C1 segment of cervical spinal cord (tissue), 14 donors: Measurements from ENCODE around the gene ZDHHC14.
"Not testable (repeated sequence)": the region's sequence is repeated elsewhere in the genome, so short reads cannot be mapped to it uniquely, and the experiment has no call there.

Experiments used
- DNase-seq, 14 donors: peaks; one replicate each; lab custom pipeline; 2025; lab: John Stamatoyannopoulos, UW

Gene ZDHHC14

DNA sequence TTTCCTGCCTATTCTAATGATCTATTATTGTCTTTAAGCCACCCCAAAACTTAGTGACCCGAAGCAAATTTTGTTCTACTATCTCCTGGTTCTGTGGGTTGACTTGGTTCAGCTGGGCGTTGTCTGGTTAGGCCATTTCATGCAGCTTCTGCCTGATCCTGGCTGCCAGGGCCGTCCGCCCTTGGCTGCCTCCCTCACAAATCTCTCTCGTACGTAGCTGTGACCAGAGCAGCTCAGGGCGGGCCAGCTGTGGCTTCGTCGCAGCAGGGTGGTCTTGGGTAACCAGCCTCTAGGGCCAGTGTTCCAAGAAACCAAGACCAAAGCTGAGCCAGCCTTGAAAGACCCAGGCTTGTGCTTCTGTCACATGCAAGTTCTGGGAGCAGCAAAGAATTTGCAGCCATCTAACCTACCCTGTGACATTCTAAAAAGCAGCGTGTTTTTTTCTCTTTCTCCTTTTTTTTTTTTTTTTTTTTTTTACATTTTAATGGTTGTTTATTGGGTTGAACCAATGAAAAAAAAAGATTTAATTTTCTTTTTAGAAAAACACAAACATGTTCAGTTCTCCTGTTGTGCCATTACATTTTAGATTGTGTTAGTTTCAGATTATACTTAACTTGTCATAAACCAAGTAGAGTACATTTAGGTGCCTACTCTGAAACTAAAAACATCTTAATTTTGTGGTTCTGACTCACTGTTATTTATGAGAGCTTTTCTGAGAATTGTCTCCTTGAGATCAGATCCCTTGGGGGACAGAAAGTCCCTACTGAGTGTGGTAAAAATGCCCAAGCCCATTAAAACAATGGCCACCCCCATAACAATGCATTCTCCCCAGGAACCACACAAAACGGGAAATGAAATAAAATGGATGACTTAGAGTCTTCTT lies 83.9 kb downstream of the ZDHHC14 start:
- DNase-seq = peak in 1 of 14 donors; percentile 62

DNA sequence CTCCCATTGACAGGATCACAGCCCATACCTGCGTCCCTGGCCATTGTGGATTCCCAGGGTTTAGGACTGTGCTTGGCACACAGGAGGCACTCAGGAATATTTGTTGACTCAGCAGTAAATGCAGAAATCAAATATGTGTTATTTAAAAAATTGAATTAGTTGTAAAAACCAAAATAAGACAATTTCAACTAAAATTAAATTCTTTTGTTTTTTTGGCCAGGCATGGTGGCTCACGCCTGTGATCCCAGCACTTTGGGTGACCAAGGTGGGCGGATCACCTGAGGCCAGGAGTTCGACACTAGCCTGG lies 85.3 kb downstream of the ZDHHC14 start:
- DNase-seq = no peak

DNA sequence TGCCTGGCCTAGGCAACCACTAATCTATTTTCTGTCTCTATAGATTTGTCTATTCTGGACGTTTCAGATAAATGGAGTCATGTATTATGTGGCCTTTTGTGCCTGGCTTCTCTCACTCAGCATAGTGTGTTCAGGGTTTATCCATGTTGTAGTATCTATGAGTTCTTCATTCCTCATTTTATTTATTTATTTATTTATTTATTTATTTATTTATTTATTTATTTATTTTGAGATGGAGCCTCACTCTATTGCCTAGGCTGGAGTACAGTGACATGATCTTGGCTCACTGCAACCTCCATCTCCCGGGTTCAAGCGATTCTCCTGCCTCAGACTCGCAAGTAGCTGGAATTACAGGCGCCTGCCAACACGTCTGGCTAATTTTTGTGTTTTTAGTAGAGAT lies 86.3 kb downstream of the ZDHHC14 start:
- not testable (repeated sequence) for DNase-seq

DNA sequence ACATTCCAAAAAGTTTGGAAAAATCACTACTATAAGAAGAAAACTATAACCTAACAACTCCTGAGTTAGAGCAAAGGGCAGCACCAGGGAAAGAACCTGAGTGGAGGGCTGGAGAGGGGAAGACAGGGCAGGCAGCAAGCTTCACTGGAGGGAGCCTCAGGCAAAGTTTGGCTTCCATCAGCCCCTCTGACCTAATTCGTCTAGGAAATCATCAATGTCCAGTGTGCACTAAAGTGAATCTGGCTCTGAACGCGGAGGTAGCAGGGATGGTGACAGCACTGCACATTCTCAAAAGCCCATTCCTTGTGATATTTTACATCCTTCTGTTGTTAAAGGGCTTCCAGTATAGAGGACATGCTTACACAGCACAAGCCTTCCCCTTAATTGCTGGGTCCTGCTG lies 87.1 kb downstream of the ZDHHC14 start:
- no peak for DNase-seq

DNA sequence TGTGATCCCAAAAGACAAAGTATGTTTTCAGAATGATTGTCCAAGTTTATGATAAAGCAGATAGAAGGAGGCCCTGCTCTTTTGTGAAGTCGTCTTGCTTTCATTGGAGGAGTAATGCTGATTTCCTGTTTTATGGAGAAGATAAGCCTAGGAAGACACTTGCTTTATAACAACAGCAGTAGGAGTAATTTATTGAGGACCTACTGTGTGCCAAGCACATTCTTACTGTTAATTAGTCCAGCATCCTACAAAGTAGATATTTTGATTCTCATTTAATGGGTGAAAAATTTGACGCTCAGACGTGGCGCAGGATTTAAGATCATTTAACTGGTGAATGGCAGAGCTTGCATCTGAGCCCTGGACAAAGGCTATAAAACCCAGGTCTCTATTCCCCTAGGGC lies 87.6 kb downstream of the ZDHHC14 start:
- DNase-seq = no peak

DNA sequence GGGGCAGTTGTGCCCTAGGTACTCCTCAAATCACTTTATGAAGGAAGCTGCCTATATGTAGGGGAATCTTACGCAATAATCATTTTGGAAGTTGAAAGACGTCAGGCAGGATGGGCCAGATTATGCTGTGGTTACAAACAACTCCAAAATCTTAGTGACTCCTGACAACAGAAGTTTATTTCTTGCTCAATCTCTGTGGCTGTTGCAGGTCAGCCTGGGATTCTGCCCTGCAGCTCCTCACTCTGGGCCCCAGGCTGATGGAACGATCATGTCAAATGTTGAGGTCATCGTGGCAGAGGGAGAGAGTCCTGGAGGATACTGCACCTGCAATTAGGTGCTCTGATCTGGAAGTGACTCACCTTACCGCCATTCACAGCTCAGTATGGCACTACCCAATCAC lies 88.4 kb downstream of the ZDHHC14 start:
- DNase-seq = no peak

DNA sequence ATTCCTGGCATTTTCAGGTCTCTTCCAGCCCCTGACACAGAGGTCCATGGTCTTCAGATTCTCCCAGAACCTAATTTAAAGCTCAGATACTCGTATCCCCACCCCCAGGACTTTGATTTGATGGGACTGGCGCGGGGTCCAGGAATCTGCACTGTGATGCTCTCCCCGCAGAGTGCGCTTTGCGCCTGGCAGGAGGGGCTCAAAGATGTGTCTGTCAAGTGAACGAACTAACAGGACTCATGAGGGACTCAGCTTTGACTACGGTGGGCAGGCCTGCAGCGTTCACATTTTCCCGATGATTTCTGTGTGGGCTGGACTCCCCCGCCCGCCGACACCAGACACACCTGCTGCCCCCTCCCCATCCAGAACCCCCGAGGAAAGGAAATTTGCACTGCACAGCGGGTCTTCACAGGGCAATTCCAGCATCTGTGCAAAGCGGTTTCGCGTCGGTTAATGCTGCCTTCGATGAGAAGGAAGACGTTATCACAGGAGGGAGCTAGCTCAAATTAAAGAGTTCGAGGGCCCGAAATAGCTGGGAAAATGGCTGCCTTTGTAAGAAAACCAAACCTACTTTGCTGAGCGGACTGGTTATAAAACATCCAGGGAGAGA lies 90.2 kb downstream of the ZDHHC14 start:
- no peak for DNase-seq

DNA sequence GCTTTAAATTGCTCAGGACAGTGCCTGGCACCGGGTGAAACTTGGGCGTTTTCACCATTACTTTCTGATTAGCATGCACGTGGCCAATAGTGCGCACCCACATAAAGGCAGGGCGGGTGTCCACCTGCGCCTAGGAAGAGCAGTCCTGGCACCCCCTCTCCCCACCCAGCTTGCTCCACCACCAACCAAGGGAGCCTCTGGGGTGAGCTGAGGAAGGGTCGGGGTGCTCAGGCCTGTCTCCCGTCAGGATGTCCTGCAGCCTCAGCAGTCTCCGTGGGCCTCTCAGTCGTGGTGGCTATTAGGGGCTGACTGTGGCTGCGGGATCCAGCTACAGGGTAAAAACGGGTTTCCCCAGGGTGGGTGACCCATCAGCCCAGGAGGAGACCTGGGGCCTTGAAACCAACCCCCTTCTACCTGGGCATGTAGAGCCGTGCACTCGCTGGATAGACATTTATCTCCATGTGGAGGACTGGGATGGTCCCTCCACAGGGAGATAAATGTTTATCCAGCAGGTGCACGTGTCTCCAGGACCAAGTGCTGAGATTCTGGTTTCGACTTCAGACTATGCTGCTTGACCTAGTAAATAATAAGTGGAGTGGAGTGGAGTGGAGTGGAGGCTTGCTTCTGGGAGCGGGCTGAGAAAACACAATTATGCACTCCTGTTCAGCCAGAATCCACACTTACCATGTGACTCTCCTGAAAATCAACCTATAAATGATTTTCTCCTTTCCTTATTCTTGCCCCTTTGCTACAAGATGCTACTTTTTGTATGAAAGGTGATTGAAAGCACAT lies 91.1 kb downstream of the ZDHHC14 start:
- no peak for DNase-seq

DNA sequence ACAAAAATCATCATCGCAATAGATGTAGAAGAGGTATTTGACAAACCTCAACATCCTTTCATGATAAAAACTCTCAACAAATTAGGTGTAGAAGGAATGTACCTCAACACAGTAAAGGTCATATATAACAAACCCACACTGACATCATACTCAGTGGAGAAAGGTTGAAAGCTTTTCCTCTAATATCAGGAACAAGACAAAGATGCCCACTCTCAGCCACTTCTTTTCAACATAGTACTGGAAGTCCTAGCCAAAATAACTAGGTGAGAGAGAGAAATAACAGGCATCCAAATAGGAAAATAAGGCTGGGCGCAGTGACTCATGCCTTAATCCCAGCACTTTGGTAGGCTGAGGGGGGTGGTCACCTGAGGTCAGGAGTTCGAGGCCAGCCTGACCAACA lies 95.8 kb downstream of the ZDHHC14 start:
- no peak for DNase-seq

DNA sequence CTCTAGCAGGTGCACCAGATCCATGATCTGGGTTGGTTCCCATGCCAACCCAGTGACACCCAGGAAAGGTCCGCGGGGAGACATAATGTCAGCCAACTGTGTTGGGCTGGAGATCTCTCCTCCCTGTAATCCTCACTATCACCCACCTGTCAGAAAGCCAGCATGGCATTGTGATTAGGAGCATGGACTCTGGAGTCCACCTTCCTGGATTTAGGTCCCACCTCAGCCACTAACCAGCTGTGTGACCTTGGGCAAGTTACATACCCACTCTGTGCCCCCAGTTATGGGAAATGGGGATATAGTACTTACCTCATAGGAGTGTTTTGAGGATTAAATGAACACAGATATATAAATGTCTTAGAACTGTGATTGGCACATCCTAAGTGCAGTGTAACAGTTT lies 97.9 kb downstream of the ZDHHC14 start:
- DNase-seq = no peak

DNA sequence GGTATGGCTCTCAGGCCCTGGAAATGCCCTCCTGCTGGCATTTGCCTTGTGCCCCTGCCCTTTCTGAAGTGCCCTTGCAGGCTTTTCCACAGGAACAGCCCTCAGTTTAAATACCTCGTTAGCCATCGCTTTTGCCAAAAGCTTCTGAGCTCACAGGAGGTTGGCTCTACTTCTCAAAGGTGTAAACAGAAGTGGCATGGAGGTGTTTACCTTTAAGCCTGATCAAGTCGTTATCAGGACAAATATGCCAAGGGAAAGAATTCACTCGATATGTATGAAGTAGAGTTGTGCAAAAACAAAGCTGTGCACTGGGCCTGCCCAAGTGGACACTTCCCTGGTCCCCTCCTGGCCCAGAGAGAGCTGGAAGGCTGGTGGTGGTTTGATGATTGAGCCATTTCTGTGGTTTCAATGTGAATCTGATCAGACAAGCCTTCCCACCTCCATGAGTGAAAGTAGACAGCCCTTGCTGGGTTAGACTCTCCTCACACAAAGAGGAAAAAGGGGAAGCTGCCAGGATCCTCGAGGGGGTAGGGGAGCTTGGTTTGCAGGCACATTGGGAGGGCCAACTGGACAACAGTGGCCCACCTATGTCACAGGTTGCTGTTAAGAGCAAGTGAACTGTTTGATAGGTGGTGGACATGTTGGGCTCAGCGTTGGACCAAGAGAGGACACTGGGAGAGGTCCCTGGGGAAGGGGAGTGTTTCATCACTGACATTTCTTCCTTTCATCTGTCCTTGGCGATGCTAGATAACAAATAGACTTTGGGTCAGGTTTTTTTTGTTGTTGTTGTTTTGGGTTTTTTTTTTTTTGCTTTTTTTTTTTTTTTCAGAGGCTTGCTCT lies 98.7 kb downstream of the ZDHHC14 start:
- no peak for DNase-seq

DNA sequence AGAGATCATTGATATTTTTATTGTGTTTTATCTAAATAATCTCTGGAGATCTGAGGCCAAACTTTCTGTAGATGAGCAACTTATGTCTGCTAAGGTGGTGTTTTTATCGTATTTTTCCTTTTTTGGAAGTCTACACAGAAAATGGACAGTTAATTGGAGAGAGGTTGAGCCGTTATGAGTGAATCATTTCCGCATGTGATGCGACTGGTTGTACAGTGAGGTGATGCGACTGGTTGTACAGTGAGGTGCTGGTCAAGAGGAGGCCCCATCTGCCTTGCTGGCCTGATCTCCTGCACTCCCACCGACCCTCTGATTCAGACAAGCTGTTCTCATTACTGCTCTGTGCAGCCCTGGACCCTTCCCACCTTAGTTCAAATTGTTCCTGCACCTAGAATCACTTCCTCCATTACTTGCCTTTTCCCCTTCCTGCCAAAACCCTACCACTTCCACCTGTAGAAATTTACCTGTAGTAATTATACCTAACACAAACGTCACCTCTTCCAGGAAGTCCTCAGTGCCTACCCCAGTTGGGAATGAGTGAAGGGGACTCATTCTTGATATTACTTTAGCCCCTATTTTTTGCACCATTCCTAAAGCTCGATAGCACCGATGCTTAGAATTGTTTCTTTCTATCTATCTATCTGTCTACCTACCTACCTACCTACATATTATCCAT lies 100.3 kb downstream of the ZDHHC14 start:
- no peak for DNase-seq

DNA sequence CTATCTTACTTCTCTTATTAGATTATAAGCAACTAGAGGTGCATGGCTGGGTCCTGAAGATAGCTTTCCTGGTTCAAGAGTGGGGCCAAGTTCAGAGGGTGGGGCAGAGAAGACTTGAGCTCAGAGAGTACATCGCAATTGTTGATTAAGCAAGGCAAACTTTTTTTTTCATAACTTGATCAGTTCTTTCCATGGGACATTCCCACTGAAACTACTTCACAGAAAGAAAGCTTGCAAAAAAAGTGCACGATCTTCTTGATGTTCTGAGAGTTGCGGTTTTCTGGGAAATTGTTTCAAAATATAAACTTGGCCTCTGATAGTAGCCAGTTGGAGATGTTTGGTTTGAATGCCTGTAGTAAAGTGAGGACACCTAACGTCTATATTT lies 100.9 kb downstream of the ZDHHC14 start:
- DNase-seq = no peak

DNA sequence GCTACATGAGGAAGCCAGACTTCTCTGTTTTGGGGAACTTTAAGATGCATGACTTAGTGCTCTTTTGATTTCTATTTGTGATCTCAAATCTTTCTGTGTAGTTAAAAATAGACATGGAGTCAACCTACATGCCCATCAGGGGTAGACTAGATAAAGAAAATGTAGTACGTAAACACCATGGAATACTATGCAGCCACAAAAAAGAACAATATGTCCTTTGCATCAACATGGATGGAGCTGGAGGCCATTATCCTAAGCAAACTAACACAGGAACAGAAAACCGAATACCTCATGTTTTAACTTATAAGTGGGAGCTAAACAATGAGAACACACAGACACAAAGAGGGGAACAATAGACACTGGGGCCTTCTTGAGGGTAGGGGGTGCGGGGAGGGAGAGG lies 102.8 kb downstream of the ZDHHC14 start:
- DNase-seq = no peak

DNA sequence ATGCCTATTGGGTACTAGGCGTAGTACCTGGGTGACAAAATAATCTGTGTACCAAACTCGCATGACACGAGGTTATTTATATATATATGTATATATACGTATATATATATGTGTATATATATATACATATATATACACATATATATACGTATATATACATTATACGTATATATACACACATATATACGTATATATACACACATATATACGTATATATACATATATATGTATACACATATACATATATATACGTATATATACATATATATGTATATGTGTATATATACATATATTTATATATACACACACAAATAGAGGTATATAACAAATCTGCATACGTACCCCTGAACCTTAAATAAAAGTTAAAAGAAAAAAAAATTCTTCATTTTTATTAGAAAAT lies 103.2 kb downstream of the ZDHHC14 start:
- DNase-seq = no peak

DNA sequence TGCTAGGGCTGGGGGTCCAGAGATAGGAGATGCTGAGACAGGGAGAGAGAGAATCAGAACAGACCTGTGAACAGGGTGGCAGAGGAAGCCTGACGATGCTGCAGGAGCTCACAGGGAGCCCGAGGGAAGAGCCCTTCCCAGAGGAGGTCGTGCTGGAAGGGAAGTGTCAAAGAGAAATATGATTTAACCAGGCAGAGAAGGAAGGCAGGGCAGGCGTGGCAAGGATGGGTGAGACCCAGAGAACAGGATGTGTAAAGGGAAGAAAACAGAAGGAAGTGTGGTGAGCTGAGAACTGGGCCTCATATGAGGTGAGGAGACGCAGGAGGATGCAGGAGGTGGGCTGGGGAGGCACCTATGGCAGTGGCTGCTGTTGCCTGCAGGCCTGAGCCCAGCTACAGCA lies 105.6 kb downstream of the ZDHHC14 start:
- no peak for DNase-seq

DNA sequence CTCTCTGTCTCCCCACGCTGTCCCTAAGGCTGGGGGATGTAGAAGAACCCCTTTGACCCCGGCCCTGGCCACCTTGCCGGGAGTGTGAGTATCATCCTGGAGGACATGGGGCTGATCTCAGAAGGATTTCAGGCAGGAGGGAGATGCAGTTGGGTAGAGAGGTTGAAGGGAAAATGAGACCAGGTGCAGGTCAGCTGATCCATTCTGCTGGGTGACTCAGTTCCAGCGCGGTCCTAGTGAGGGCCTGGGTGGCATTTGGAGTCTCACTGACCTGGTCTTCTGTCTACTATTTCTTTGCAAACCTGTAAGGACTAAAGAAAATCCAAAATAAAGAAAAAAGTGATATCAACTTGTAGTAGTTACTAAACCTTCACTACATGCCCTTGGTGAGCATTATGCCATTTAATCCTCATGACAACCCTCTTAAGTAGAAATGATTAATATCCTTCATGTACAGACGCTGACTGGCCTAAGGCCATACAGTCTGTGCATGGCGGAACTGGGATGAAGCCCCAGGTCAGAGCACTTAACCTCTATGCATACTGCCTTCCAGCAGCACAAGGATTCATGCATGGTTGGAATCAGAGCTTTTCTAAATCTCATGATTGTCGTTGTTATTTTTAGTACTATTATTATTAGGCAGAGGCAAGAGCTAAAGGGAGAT lies 106.3 kb downstream of the ZDHHC14 start:
- no peak for DNase-seq

DNA sequence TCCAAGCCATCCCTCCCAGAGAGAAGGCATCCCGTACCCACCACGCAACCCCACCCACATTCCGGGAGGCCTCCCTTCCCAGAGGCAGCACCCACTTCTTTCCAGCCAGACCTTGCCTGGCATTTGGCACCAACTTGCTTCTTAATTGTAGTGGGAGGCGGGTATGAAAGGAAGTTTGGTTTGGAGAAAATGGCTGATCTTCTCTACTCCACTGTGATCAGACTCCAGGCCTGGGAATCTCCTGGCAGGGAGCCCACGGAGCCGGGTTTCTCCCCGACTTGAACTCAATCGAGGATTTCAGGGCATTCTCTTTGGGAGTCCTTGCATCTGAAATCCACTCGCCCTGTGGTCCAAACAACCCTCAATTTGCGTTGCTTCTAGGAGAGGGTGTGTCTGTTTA lies 107.1 kb downstream of the ZDHHC14 start:
- DNase-seq = no peak

DNA sequence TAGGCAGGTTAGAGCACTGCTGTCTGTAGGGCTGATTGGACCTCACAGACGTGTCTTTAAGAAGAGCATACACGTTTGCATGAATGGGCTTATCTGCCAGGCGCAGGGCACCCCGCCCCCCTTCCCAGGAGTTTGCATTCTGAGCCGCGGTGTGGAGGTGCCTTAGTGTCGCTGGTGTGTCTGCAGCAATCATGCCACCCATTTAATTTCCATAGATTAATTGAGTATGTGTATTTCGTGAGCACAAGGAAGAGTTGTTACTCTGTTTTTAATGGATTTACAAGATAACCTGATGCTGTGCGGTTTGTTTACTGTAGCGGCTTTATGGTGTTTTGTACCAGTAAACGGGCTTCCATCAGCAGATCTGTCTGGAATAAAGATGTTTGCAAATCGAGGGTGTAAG lies 107.7 kb downstream of the ZDHHC14 start:
- no peak for DNase-seq

DNA sequence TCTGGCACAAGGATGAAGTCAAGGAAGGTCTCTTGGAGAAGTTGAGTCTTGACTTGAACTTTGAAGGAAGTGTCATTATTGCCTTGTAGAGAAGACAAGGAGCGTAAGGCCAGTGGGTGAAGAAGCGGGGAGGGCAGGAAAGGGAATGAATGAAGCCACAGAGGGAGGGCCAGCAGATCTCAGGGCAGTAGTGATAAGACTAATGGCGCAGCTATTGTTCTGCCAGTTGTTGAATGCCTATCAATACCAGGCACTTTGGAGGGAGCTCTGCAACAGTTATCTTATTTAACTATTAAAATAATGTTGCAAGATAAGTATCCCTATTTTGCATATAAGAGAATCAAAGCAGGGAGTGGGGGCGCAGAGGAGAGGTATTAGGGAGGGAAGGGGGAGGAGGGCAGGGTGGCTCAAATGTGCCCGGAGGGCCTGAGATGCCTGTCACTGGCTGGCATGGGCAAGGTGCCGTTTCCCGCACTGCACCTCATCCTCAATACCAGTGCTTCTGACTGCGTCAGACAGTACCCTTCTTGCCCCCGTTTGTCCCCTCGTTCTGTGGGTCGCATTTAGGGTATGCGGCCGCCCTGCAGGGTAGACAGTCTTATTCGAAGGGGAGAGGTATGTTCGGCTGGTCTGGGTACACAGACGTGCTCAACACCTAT lies 109.8 kb downstream of the ZDHHC14 start:
- no peak for DNase-seq
